Vagina (tissue), 2 donors: Measurements from ENCODE around the gene SEPHS1.

Source experiments
- CTCF ChIP-seq, 3 experiments: fragments of 450-650 bp in 2 of 3; fragments of 200-600 bp in 1 of 3; sonication (generic) in 1 of 3; IDR thresholded peaks; one replicate each; pipeline ENCODE4 v1.5.1; 2017 to 2019; ENCODE audit warnings: antibody characterized with exemption in 3 of 3, mild to moderate bottlenecking in 2 of 3, moderate library complexity in 2 of 3
- POLR2AphosphoS5 ChIP-seq, 2 donors: sonication (generic); formaldehyde crosslinking; IDR thresholded peaks; one replicate each; pipeline ENCODE4 v1.9.0; 2017; ENCODE audit warnings: antibody characterized with exemption in 2 of 2, mild to moderate bottlenecking in 2 of 2, low read depth in 1 of 2; ENCODE audit not compliant: insufficient read depth in 1 of 2

- TF ChIP-seq CTCF (IDR thresholded peaks at IDR 0.05), result no peak
- TF ChIP-seq POLR2AphosphoS5 (IDR thresholded peaks at IDR 0.05; ENCODE audit: insufficient read depth in 1 of 2, low read depth in 1 of 2), result no peak
Observed at GRCh38 chr10:13268841-13269240, 79.3 kb downstream of the SEPHS1 start.
